Measurements from ENCODE around the gene PGA5.

Gene PGA5

GRCh38 chr11:61268588-61269250, 27.7 kb downstream of the PGA5 start:
- H3K4me3 ChIP-seq (ENCODE audit: low read length): no peak overlapping the region
- no peak for DNase-seq (ENCODE audit: low read depth)
- TF ChIP-seq CTCF (conservative IDR thresholded peaks at IDR 0.05; ENCODE audit: low read depth, low read length): no peak

- no peak for TF ChIP-seq CTCF (conservative IDR thresholded peaks at IDR 0.05; ENCODE audit: low read depth, low read length)
- DNase-seq (ENCODE audit: low read depth): no peak
- no peak overlapping the region for H3K4me3 ChIP-seq (ENCODE audit: low read length)
Measured at GRCh38 chr11:61270354-61271076, 29.5 kb downstream of the PGA5 start.

- H3K4me3 ChIP-seq (ENCODE audit: low read length): no peak overlapping the region
- DNase-seq (ENCODE audit: low read depth): no peak
- TF ChIP-seq CTCF (conservative IDR thresholded peaks at IDR 0.05; ENCODE audit: low read depth, low read length): no peak
Measured at GRCh38 chr11:61272731-61273130, 31.8 kb downstream of the PGA5 start.

GRCh38 chr11:61273178-61274078, 32.5 kb downstream of the PGA5 start:
- no peak for TF ChIP-seq CTCF (conservative IDR thresholded peaks at IDR 0.05; ENCODE audit: low read depth, low read length)

GRCh38 chr11:61274084-61274483, 33.1 kb downstream of the PGA5 start:
- TF ChIP-seq CTCF (conservative IDR thresholded peaks at IDR 0.05; ENCODE audit: low read depth, low read length): no peak
- no peak overlapping the region for H3K4me3 ChIP-seq (ENCODE audit: low read length)
- no peak for DNase-seq (ENCODE audit: low read depth)

More at GRCh38 chr11:61273178-61274078, 32.5 kb downstream of the PGA5 start:
- H3K4me3 ChIP-seq (ENCODE audit: low read length): no peak overlapping the region
- DNase-seq (ENCODE audit: low read depth): no peak

- TF ChIP-seq CTCF (conservative IDR thresholded peaks at IDR 0.05; ENCODE audit: low read depth, low read length): no peak
- no peak overlapping the region for H3K4me3 ChIP-seq (ENCODE audit: low read length)
- DNase-seq (ENCODE audit: low read depth): no peak
Measured at GRCh38 chr11:61275191-61275590, 34.2 kb downstream of the PGA5 start.
